ENCODE results near the gene CUZD1. TPM values are rescaled to one million over a fixed set of nuclear protein-coding genes. Genes with fewer than 3 reads are reported as not detected.

CUZD1 gene
- total RNA-seq, 1 experiment from 2014 or later: 17.2 TPM

DNA sequence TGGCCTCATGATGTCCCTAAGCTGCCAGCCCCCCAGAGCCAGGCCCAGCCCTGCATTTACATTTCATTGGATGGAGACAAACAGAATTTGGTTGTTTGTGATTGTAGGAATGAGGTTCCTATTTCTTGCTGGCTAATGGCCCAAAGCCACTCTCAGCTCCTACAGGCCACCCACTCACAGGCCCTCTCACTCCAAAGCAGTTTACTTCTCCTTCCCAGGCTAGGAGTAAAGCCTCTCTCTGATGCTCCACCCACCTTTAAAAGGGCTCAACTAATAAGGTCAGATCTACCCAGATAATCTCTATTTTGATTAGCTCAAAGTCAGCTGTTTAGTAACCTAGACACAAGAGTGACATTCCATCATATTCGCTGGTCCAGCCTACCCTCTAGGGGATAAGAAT, 11.2 kb upstream of the CUZD1 start:
- H3K9ac ChIP-seq (ENCODE audit: extremely low read depth, insufficient read length, low read length): no peak overlapping the region
- no peak overlapping the region for H3K23ac ChIP-seq (ENCODE audit: insufficient read length, low read depth, low read length)
- Mint-ChIP-seq H3K9me3 (no peaks in the 10 kb centered on the region), H3K27ac (no peak overlapping the region), H3K4me1 (peaks cover 12 to 27% of the 10 kb centered on the region in 2 experiments), H3K27me3 (ENCODE audit: low read depth) (peaks cover 4% of the 10 kb centered on the region), H3K4me3 (no peak overlapping the region), H3K36me3 (ENCODE audit: insufficient read depth in 1 of 3, low read depth in 3 of 3) (no peaks in the 10 kb centered on the region)
- H4K5ac ChIP-seq (ENCODE audit: insufficient read length, low read depth, low read length): no peak overlapping the region
- no CpG with 5 or more reads among the region's 1 CpG for WGBS (ENCODE audit: extremely low coverage, insufficient read length, low lambda C conversion rate)
- no peak overlapping the region for H2AFZ ChIP-seq (ENCODE audit: low read length)
- H3K9me3 ChIP-seq (ENCODE audit: control insufficient read depth, low read depth, low read length): no peaks in the 10 kb centered on the region
- no peak overlapping the region for H4K91ac ChIP-seq (ENCODE audit: insufficient read length, low read depth, low read length)
- H3K27me3 ChIP-seq (ENCODE audit: insufficient read depth, low read length): no peaks in the 10 kb centered on the region
- H3K79me2 ChIP-seq (ENCODE audit: insufficient read depth, low read length): no peaks in the 10 kb centered on the region
- H2BK5ac ChIP-seq (ENCODE audit: insufficient read length, low read length): no peak overlapping the region
- no peak overlapping the region for H2BK15ac ChIP-seq (ENCODE audit: low read depth, low read length)
- H3T11ph ChIP-seq (ENCODE audit: low read length): no peak overlapping the region
- no peaks in the 10 kb centered on the region for H4K20me1 ChIP-seq (ENCODE audit: control insufficient read depth, insufficient read depth, insufficient read length)
- H2BK12ac ChIP-seq (ENCODE audit: insufficient read length, low read depth, low read length): no peak overlapping the region
- no peak overlapping the region for H2BK20ac ChIP-seq (ENCODE audit: low read depth, low read length, poor library complexity, severe bottlenecking)
- no peak overlapping the region for H4K8ac ChIP-seq (replicated peaks; ENCODE audit: insufficient read length, low read depth, low read length)
- H3K4me1 ChIP-seq (ENCODE audit: insufficient read depth, low read length): no peaks in the 10 kb centered on the region
- H3K14ac ChIP-seq (ENCODE audit: insufficient read depth, low read length): no peak overlapping the region
- H3K4me2 ChIP-seq (ENCODE audit: insufficient read depth, insufficient read length, low read length): no peak overlapping the region
- H3K18ac ChIP-seq (ENCODE audit: insufficient read length, low read depth, low read length): no peak overlapping the region
- TF ChIP-seq, protein P1, sequence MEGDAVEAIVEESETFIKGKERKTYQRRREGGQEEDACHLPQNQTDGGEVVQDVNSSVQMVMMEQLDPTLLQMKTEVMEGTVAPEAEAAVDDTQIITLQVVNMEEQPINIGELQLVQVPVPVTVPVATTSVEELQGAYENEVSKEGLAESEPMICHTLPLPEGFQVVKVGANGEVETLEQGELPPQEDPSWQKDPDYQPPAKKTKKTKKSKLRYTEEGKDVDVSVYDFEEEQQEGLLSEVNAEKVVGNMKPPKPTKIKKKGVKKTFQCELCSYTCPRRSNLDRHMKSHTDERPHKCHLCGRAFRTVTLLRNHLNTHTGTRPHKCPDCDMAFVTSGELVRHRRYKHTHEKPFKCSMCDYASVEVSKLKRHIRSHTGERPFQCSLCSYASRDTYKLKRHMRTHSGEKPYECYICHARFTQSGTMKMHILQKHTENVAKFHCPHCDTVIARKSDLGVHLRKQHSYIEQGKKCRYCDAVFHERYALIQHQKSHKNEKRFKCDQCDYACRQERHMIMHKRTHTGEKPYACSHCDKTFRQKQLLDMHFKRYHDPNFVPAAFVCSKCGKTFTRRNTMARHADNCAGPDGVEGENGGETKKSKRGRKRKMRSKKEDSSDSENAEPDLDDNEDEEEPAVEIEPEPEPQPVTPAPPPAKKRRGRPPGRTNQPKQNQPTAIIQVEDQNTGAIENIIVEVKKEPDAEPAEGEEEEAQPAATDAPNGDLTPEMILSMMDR (conservative IDR thresholded peaks at IDR 0.05): no peak
- H3K79me1 ChIP-seq (ENCODE audit: insufficient read depth, low read depth, low read length, poor library complexity, severe bottlenecking): no peaks in the 10 kb centered on the region
- no peak overlapping the region for H2AK5ac ChIP-seq (ENCODE audit: insufficient read length, low read length)
- DNase-seq: no peak
- no peak overlapping the region for H2BK120ac ChIP-seq (ENCODE audit: low read depth, low read length, poor library complexity, severe bottlenecking)
- no peaks in the 10 kb centered on the region for H3K23me2 ChIP-seq (ENCODE audit: insufficient read length, low read depth, low read length, poor library complexity, severe bottlenecking)
- H3K56ac ChIP-seq (ENCODE audit: insufficient read length, low read depth, low read length): no peak overlapping the region
- no peak overlapping the region for H3K27ac ChIP-seq (ENCODE audit: insufficient read length, low read depth, low read length)
- H3K4ac ChIP-seq (ENCODE audit: low read depth, low read length): no peak overlapping the region

All from H9 (cell line).